22Rv1 (cell line): Measurements from ENCODE around the gene TMEM151A.
"Not testable (repeated sequence)": the region's sequence is repeated elsewhere in the genome, so short reads cannot be mapped to it uniquely, and the experiment has no call there.

Experiments used
- ZFX ChIP-seq: fragments of 450-650 bp; IDR thresholded peaks from 2 replicates; pipeline ENCODE4 v1.6.1; 2017; ENCODE audit warnings: antibody characterized with exemption, borderline replicate concordance
- TF ChIP-seq, protein P1 (sequence below): fragments of 450-650 bp; IDR thresholded peaks from 2 replicates; pipeline ENCODE4 v1.5.1; 2017; ENCODE audit warnings: mild to moderate bottlenecking

DNA sequence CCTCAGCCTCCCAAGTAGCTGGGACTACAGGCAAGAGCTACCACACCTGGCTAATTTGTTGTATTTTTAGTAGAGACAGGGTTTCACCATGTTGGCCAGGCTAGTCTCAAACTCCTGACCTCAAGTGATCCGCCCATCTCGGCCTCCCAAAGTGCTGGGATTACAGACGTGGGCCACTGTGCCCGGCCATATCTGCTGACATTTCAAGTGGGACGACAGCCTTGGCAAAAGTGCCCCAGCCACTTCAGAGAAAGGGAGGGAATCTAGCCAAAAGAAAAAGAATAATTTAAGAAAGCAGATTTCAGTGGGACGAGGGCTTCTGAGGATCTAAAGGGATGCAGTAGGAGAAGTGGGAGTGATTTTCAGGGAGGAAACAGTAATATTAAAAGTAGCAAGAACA is 38.6 kb upstream of the TMEM151A start:
- TF ChIP-seq, protein P1, sequence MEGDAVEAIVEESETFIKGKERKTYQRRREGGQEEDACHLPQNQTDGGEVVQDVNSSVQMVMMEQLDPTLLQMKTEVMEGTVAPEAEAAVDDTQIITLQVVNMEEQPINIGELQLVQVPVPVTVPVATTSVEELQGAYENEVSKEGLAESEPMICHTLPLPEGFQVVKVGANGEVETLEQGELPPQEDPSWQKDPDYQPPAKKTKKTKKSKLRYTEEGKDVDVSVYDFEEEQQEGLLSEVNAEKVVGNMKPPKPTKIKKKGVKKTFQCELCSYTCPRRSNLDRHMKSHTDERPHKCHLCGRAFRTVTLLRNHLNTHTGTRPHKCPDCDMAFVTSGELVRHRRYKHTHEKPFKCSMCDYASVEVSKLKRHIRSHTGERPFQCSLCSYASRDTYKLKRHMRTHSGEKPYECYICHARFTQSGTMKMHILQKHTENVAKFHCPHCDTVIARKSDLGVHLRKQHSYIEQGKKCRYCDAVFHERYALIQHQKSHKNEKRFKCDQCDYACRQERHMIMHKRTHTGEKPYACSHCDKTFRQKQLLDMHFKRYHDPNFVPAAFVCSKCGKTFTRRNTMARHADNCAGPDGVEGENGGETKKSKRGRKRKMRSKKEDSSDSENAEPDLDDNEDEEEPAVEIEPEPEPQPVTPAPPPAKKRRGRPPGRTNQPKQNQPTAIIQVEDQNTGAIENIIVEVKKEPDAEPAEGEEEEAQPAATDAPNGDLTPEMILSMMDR, result not testable (repeated sequence)
- not testable (repeated sequence) for TF ChIP-seq ZFX
